K562 (cell line): ENCODE measurements around the gene VRK3. TPM values are rescaled to one million over a fixed set of nuclear protein-coding genes. Genes with fewer than 3 reads are reported as not detected.

Experiments used
- CGGBP1 ChIP-seq: fragments of 250-450 bp; sonication (Bioruptor Pico); IDR thresholded peaks from 2 replicates; pipeline ENCODE4 v1.9.0; 2021; ENCODE audit warnings: mild to moderate bottlenecking
- polyA plus RNA-seq, 8 experiments: library from polyadenylated mRNA; depleted of rRNA in 4 of 8; stranded (reverse) in 5 of 8; unstranded in 3 of 8; fragments of >200 nt; fragmentation: Nextera tagmentation in 2 of 8; fragmentation: Illumina TruSeq in 1 of 8; extraction: Ambion mirVana in 2 of 8; extraction: Trizol in 1 of 8; gene quantifications; 2 replicates each; pipeline versions ENCODE4 v1.2.1 to v1.2.3, GENCODE V29; 2011 to 2014; ENCODE audit warnings: inconsistent platforms in 1 of 8, missing spikeins in 1 of 8
- total RNA-seq, 7 experiments: library from RNA; depleted of rRNA in 6 of 7; stranded (reverse); fragments of >200 nt in 6 of 7; fragmentation: Illumina TruSeq in 2 of 7; extraction: Trizol in 2 of 7; gene quantifications; 2 replicates each; pipeline versions ENCODE4 v1.2.1 to v1.2.3, GENCODE V29; 2011 to 2021; ENCODE audit warnings: low replicate concordance in 1 of 7
- TF ChIP-seq, protein P1 (sequence below): fragments of 200-600 bp; sonication (generic); IDR thresholded peaks from one replicate; pipeline ENCODE4 v1.6.1; 2012; ENCODE audit warnings: mild to moderate bottlenecking, low read depth, low read length, inconsistent platforms

VRK3 gene
- total and polyA plus RNA-seq, 9 of the 15 experiments (the other 6 are each of a cell fraction or from before 2014, with no cell fraction given) = 25.6 to 94.3 (median 42.9) TPM

DNA sequence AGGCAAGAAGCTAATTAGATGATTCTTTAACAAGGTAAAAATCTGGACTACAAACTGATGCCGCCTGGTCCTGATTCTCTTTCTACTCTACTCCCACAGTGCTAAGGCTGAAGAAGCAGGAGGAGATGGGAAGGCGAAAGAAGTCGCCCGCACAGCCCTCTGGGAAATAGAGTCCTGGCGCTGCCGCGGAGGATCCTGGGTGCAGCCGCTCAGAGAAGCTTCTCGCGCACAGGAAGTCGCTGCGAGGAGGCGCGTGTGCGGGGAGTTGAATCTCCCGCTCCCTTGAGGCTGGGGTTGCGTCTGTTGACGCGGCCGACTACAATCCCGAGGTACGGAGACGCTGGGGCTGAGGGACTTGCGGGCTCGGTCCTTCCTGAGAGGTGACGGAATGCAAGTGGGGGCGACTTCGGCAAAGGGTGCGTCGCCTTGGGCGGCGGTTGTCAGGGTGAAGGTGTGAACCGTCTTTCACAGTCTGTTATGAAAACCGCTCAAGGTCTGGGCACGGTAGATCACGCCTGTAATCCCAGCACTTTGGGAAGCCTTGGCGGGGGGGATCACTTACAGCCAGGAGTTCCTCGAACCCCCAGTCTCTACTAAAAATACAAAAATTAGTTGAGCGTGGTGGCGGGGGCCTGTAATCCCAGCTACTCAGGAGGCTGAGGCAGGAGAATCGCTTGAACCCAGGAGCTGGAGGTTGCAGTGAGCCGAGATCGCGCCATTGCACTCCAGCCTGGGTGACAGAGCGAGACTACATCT is 800 bp upstream of the VRK3 start, which contains the start of gene ZNF473 (continued):
- TF ChIP-seq, protein P1, sequence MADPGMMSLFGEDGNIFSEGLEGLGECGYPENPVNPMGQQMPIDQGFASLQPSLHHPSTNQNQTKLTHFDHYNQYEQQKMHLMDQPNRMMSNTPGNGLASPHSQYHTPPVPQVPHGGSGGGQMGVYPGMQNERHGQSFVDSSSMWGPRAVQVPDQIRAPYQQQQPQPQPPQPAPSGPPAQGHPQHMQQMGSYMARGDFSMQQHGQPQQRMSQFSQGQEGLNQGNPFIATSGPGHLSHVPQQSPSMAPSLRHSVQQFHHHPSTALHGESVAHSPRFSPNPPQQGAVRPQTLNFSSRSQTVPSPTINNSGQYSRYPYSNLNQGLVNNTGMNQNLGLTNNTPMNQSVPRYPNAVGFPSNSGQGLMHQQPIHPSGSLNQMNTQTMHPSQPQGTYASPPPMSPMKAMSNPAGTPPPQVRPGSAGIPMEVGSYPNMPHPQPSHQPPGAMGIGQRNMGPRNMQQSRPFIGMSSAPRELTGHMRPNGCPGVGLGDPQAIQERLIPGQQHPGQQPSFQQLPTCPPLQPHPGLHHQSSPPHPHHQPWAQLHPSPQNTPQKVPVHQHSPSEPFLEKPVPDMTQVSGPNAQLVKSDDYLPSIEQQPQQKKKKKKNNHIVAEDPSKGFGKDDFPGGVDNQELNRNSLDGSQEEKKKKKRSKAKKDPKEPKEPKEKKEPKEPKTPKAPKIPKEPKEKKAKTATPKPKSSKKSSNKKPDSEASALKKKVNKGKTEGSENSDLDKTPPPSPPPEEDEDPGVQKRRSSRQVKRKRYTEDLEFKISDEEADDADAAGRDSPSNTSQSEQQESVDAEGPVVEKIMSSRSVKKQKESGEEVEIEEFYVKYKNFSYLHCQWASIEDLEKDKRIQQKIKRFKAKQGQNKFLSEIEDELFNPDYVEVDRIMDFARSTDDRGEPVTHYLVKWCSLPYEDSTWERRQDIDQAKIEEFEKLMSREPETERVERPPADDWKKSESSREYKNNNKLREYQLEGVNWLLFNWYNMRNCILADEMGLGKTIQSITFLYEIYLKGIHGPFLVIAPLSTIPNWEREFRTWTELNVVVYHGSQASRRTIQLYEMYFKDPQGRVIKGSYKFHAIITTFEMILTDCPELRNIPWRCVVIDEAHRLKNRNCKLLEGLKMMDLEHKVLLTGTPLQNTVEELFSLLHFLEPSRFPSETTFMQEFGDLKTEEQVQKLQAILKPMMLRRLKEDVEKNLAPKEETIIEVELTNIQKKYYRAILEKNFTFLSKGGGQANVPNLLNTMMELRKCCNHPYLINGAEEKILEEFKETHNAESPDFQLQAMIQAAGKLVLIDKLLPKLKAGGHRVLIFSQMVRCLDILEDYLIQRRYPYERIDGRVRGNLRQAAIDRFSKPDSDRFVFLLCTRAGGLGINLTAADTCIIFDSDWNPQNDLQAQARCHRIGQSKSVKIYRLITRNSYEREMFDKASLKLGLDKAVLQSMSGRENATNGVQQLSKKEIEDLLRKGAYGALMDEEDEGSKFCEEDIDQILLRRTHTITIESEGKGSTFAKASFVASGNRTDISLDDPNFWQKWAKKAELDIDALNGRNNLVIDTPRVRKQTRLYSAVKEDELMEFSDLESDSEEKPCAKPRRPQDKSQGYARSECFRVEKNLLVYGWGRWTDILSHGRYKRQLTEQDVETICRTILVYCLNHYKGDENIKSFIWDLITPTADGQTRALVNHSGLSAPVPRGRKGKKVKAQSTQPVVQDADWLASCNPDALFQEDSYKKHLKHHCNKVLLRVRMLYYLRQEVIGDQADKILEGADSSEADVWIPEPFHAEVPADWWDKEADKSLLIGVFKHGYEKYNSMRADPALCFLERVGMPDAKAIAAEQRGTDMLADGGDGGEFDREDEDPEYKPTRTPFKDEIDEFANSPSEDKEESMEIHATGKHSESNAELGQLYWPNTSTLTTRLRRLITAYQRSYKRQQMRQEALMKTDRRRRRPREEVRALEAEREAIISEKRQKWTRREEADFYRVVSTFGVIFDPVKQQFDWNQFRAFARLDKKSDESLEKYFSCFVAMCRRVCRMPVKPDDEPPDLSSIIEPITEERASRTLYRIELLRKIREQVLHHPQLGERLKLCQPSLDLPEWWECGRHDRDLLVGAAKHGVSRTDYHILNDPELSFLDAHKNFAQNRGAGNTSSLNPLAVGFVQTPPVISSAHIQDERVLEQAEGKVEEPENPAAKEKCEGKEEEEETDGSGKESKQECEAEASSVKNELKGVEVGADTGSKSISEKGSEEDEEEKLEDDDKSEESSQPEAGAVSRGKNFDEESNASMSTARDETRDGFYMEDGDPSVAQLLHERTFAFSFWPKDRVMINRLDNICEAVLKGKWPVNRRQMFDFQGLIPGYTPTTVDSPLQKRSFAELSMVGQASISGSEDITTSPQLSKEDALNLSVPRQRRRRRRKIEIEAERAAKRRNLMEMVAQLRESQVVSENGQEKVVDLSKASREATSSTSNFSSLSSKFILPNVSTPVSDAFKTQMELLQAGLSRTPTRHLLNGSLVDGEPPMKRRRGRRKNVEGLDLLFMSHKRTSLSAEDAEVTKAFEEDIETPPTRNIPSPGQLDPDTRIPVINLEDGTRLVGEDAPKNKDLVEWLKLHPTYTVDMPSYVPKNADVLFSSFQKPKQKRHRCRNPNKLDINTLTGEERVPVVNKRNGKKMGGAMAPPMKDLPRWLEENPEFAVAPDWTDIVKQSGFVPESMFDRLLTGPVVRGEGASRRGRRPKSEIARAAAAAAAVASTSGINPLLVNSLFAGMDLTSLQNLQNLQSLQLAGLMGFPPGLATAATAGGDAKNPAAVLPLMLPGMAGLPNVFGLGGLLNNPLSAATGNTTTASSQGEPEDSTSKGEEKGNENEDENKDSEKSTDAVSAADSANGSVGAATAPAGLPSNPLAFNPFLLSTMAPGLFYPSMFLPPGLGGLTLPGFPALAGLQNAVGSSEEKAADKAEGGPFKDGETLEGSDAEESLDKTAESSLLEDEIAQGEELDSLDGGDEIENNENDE = no peak
- no peak for TF ChIP-seq CGGBP1 (CRISPR knock-in tag)
